Activated naive CD4-positive, alpha-beta T cell treated with Interleukin-2 at 50 U/mL for 16 hours (primary cell): ENCODE measurements around the gene WNT6.

Source experiments
- DNase-seq: peaks from one replicate; pipeline ENCODE4 v3.0.0-alpha.2; 2020

The WNT6 gene

GRCh38 chr2:218858671-218859555 is 692 bp upstream of the WNT6 start:
- no peak for DNase-seq

GRCh38 chr2:218859988-218860831 is 605 bp downstream of the WNT6 start:
- DNase-seq = no peak

DNA sequence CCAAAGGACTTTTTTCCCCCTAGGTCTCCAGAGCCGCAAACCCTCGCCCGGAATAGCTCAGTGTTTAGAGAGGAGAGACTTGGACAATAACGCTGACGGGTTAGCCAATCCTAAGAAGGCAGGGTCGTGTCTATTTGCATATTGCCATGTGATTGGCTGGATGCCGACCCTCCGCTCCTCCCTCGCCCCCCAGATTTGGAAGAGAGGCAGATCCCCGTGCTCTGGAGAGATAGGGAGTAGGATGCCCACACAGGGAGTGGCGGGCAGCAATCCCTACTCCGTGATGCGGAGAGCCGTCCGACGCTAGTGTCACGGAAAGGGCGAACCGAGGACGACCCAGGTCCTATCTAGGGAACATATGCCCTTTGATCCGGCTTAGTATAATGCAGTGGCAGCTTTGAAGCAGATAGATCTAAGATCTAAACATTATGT is 1.4 kb downstream of the WNT6 start:
- DNase-seq = no peak

DNA sequence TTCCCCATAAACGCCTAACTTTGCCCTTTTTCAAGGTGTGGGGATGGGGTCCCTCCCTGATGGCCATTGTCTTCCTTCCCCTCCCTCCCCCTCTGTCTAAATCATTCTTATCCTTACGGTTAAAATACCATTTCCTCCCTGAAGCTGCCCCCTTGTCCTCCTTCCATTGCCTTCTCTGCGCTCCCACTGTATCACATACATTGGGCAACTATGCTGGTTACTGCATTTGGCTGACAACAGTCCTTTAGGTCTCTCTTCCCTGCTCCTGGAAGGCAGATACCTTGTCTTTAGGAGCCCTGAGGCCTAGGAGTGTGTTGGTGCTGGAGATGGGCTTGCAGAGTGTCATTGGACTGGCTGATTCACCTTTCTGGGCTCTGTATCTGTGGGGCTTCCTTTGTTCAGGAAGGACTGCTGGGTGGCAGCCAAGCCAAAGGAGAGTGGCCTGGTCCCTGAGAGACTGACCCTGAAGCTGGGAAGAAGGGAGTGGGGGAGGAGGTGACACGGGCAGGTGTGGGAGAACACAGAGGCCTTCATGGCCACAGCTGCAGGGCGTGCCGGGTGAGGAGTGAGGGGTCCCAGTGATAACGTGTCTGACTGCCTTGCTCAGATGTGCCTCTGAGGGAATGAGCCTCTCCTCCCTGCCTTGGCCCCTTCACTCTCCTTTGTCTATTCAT is 2.2 kb downstream of the WNT6 start:
- DNase-seq = no peak

DNA sequence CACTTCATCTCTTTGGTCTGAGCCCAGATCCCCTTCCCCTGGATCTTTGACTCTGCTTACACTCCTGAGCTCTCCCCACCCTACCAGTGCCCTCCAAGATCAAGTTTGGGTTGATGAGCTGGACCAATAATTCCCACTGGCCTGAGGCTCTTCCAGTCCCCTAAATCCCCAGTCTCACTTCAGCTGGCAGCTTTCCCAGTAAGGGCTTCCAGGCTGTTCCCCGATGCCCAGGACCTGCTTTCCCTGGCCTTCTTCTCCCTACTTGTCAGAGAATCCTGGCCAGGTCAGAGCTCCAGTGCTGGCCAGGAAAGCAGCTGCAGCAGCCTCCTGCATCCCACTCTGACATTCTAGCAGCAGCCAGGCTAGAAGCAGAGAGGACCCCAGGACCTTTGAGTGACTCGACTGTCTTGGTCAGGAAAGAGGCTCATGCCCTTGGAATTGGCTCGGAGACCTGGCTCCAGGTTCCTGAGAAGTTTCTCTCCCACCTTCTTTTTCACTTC is 3.5 kb downstream of the WNT6 start:
- DNase-seq = no peak

DNA sequence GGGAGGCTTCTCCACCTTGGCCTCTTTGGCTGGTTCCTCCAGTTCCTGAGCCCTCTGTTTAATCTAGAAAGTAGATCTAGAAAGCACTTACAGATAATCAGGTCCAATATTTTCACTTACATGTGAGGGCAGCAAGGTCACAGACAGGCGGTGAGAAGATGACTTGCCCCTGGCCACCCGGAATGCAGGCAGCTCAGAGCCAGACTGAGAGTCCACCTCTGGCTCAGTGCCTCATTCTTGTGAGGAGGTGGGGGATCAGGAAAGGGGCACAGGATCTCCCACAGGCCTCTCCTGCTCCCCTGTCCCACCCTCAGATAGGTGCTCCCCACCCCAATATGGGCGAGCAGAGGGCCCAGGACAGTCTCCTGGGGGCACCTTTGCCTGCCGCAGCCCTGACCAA is 5.8 kb downstream of the WNT6 start:
- DNase-seq = no peak

- no peak for DNase-seq
These were observed 6.4 kb downstream of the WNT6 start for GRCh38 chr2:218865999-218866398.

- no peak for DNase-seq
These were observed 8.3 kb downstream of the WNT6 start for GRCh38 chr2:218867900-218868299.

GRCh38 chr2:218869064-218869463 is 9.5 kb downstream of the WNT6 start:
- no peak for DNase-seq

GRCh38 chr2:218870984-218871344 is 11.4 kb downstream of the WNT6 start:
- no peak for DNase-seq

DNA sequence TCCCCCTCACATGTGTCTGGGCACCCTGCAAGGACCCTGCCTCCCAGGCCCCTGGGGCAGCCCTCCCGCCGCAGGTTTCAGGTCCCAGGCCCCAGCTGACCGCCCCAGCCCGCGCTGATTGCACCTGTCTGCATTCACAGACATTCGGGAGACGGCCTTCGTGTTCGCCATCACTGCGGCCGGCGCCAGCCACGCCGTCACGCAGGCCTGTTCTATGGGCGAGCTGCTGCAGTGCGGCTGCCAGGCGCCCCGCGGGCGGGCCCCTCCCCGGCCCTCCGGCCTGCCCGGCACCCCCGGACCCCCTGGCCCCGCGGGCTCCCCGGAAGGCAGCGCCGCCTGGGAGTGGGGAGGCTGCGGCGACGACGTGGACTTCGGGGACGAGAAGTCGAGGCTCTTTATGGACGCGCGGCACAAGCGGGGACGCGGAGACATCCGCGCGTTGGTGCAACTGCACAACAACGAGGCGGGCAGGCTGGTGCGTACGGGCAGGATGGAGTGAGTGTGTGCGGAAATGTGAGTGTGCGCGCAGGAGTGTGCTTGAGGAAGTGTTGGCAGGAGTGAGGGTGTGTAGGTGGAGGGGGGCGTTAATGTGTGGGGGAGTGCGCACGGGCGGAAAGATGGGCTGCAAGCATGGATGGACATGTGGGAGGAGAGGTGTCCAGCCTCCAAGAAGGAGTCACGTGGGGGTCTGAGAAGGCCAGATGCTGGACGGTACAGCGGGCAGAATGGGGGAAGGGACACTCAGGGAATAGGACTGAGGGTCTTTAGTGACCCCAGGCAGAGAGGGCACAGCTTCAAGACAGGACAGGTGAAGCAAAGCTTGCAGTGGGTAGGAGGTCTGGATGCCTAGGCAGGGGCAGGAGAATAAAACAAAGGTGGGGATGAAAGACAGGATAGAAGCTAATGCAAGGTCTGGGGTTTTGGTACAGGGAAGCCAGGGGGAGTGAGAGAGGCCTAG is 12.0 kb downstream of the WNT6 start:
- no peak for DNase-seq

GRCh38 chr2:218872645-218873358 is 13.2 kb downstream of the WNT6 start:
- no peak for DNase-seq

- DNase-seq = no peak
These were observed 14.0 kb downstream of the WNT6 start for GRCh38 chr2:218873359-218874194.

- no peak for DNase-seq
These were observed 16.2 kb downstream of the WNT6 start for GRCh38 chr2:218875692-218876246.

GRCh38 chr2:218876562-218877219 is 17.1 kb downstream of the WNT6 start:
- DNase-seq = peak; percentile 77

GRCh38 chr2:218877331-218877730 is 17.7 kb downstream of the WNT6 start:
- no peak for DNase-seq

DNA sequence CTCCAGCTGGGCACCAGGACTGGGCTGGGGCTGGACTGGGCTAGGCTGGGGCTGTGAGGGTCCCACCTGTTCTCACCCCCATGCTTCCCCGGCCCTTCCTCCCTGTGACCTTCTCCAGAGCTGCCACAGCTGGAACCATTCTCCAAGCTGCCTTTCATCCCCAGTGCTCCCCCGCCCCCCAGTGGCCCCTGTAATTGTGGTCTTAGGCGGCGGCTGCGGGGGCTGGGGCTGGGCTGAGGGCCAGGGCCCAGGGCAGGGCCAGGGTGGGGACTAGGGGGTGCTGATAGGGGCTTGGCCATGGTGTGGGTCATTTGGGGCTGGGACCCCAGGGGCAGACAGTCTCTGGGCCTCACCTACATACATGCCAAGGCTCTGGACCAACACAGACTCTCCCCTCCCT is 18.3 kb downstream of the WNT6 start:
- DNase-seq = no peak

DNA sequence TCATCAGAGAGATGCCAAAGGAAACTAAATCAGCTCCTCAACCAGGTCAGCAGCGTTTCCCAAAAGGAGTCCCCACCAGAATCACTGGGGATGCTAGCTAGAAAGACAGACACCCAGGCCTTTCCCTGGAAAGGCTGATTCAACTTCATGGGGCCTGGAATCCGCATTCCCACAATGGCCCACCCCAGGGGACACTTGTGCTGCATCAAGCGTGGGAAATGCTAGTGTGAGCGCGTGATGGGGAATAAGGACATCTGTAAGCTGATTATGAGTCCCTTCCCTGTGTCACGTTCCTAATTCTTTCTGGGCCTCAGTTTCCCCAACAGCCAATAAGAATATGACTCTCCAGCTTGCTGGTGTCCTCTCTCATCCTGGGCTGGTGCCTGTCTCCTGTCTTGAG is 18.9 kb downstream of the WNT6 start:
- DNase-seq = no peak

GRCh38 chr2:218878926-218879761 is 19.5 kb downstream of the WNT6 start:
- no peak for DNase-seq
